GM10266 (cell line): Measurements from ENCODE around the gene XRCC1.

ENCODE experiments used
- DNase-seq: peaks from one replicate; pipeline ENCODE4 v3.0.0; 2012; ENCODE audit errors: extremely low spot score
- TF ChIP-seq, protein P1 (sequence below): IDR thresholded peaks from 2 replicates; pipeline ENCODE4 v1.5.1; 2012; ENCODE audit warnings: mild to moderate bottlenecking, low read depth; ENCODE audit not compliant: control insufficient read depth, insufficient read depth; ENCODE audit errors: missing control alignments

The XRCC1 gene, protein sequence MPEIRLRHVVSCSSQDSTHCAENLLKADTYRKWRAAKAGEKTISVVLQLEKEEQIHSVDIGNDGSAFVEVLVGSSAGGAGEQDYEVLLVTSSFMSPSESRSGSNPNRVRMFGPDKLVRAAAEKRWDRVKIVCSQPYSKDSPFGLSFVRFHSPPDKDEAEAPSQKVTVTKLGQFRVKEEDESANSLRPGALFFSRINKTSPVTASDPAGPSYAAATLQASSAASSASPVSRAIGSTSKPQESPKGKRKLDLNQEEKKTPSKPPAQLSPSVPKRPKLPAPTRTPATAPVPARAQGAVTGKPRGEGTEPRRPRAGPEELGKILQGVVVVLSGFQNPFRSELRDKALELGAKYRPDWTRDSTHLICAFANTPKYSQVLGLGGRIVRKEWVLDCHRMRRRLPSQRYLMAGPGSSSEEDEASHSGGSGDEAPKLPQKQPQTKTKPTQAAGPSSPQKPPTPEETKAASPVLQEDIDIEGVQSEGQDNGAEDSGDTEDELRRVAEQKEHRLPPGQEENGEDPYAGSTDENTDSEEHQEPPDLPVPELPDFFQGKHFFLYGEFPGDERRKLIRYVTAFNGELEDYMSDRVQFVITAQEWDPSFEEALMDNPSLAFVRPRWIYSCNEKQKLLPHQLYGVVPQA

GRCh38 chr19:43575156-43575950 lies at the start of gene XRCC1, which contains the start of gene PINLYP:
XRCC1 (minus strand) TSS chr19:43575527; CDS start chr19:43575458, 69 bp downstream.
PINLYP (plus strand) TSS chr19:43575801; CDS start chr19:43577192, 1,391 bp downstream.
- peak; percentile 96 for DNase-seq
- TF ChIP-seq, protein P1, sequence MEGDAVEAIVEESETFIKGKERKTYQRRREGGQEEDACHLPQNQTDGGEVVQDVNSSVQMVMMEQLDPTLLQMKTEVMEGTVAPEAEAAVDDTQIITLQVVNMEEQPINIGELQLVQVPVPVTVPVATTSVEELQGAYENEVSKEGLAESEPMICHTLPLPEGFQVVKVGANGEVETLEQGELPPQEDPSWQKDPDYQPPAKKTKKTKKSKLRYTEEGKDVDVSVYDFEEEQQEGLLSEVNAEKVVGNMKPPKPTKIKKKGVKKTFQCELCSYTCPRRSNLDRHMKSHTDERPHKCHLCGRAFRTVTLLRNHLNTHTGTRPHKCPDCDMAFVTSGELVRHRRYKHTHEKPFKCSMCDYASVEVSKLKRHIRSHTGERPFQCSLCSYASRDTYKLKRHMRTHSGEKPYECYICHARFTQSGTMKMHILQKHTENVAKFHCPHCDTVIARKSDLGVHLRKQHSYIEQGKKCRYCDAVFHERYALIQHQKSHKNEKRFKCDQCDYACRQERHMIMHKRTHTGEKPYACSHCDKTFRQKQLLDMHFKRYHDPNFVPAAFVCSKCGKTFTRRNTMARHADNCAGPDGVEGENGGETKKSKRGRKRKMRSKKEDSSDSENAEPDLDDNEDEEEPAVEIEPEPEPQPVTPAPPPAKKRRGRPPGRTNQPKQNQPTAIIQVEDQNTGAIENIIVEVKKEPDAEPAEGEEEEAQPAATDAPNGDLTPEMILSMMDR: no peak

DNA sequence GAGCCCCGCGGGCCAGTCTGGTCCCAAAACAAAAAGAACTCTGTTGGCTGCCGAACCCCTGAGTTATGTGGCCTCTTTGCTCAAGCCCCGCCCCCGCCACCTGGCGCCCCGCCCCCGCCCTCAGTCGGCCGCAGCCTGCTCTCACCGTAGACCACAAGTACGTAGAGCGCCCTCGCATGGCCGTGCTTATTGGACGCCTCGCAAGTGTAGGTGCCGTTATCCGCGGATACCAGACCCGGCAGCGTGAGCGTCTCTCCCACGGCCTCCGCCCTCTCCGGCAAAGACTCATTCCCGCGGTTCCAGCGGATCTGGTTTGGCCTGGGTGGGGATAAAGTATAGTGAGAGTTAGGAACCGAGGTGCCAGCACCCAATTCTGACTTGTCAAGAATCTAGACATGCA lies 49.6 kb upstream of the XRCC1 start:
- peak; percentile 88 for DNase-seq
- TF ChIP-seq, protein P1: peak; percentile 73

GRCh38 chr19:43623889-43624670 lies 48.8 kb upstream of the XRCC1 start:
- DNase-seq: no peak
- TF ChIP-seq, protein P1: no peak

- TF ChIP-seq, protein P1: no peak
- DNase-seq: no peak
These were observed 47.6 kb upstream of the XRCC1 start for GRCh38 chr19:43622956-43623355.

GRCh38 chr19:43622070-43622469 lies 46.7 kb upstream of the XRCC1 start:
- no peak for DNase-seq

More at GRCh38 chr19:43622070-43622469, 46.7 kb upstream of the XRCC1 start:
- TF ChIP-seq, protein P1: no peak
